K562 (cell line): ENCODE measurements around the gene WDHD1. TPM values are rescaled to one million over a fixed set of nuclear protein-coding genes. Genes with fewer than 3 reads are reported as not detected.

Source experiments
- ATAC-seq: fragments of 200-7000 bp; cut with Tn5 transposase; 3 replicates; pipeline ENCODE4 v1.9.1; 2020; ENCODE audit warnings: moderate library complexity
- BruUV-seq: library from RNA; stranded (reverse); fragments of 400-500 nt; replicated peaks from 2 replicates; lab custom pipeline; 2021; lab: Mats Ljungman, UMichigan
- CTCF ChIA-PET: fragments of 300-600 bp; formaldehyde crosslinking; extraction: SDS; loops from one replicate; lab custom pipeline; 2021; ENCODE audit warnings: low intra/inter-chr PET ratio; lab: Yijun Ruan, JAX
- POLR2A ChIA-PET: fragments of 300-600, 350-650 bp; sonication (Branson Sonifier 250); formaldehyde crosslinking; extraction: SDS; loops from one replicate; lab custom pipeline; 2021; ENCODE audit warnings: antibody characterized with exemption, inconsistent platforms; lab: Yijun Ruan, JAX
- DNase-seq, 4 experiments: peaks; one replicate each; pipeline versions ENCODE4 v3.0.0 to v3.0.0-alpha.2; 2011 to 2018; ENCODE audit warnings: low spot score in 3 of 4, mixed read lengths in 3 of 4; ENCODE audit errors: extremely low read depth in 1 of 4
- FAIRE-seq: peaks from 2 replicates; lab custom pipeline; 2011; peaks lifted over from hg19 to GRCh38; lab: Jason Lieb, UNC
- H2AFZ ChIP-seq: 2 replicates; pipeline ENCODE4 v1.6.0; 2011; ENCODE audit warnings: low read depth, low read length, control low read depth, inconsistent platforms
- H3K27ac ChIP-seq: fragments of 200-600 bp; 3 replicates; pipeline ENCODE4 v1.8.0; 2011; ENCODE audit warnings: low read depth, mild to moderate bottlenecking, control low read depth, inconsistent platforms, low read length, moderate library complexity, mixed read lengths; ENCODE audit errors: extremely low read depth
- H3K27me3 ChIP-seq, 2 experiments: fragments of 300-600 bp in 1 of 2; 2 replicates in 1 of 2; 3 replicates in 1 of 2; pipeline versions ENCODE4 v1.6.0 to v1.8.0; 2011; ENCODE audit warnings: inconsistent platforms in 2 of 2, low read length in 2 of 2, mild to moderate bottlenecking in 1 of 2, mixed read lengths in 1 of 2, moderate library complexity in 1 of 2; ENCODE audit not compliant: control insufficient read depth in 2 of 2, insufficient read depth in 2 of 2
- H3K36me3 ChIP-seq: fragments of 300-600 bp; 3 replicates; pipeline ENCODE4 v1.8.0; 2011; ENCODE audit warnings: mild to moderate bottlenecking, low read length, inconsistent platforms; ENCODE audit not compliant: control insufficient read depth, insufficient read depth
- H3K4me1 ChIP-seq, 2 experiments: fragments of 200-600 bp in 1 of 2; replicated peaks in 1 of 2; 2 replicates in 1 of 2; 3 replicates in 1 of 2; pipeline versions ENCODE4 v1.5.1 to v1.8.0; 2011; ENCODE audit warnings: inconsistent platforms in 2 of 2, low read length in 2 of 2, mild to moderate bottlenecking in 1 of 2, mixed read lengths in 1 of 2, moderate library complexity in 1 of 2; ENCODE audit not compliant: control insufficient read depth in 2 of 2, insufficient read depth in 2 of 2
- H3K4me2 ChIP-seq: 2 replicates; pipeline ENCODE4 v1.6.1; 2011; ENCODE audit warnings: low read length, control low read depth, inconsistent platforms, mixed read lengths; ENCODE audit not compliant: insufficient read depth
- H3K4me3 ChIP-seq: fragments of 200-600 bp; sonication (generic), shearing (Covaris generic); 2 replicates; pipeline ENCODE4 v1.5.1; 2016; ENCODE audit warnings: control low read depth, inconsistent platforms
- H3K79me2 ChIP-seq: fragments of 200-600 bp; 3 replicates; pipeline ENCODE4 v1.8.0; 2011; ENCODE audit warnings: low read length, inconsistent platforms; ENCODE audit not compliant: control insufficient read depth, insufficient read depth
- H3K9ac ChIP-seq, 2 experiments: 2 replicates each; pipeline versions ENCODE4 v1.6.0 to v1.6.1; 2011; ENCODE audit warnings: low read depth in 2 of 2, low read length in 2 of 2, control low read depth in 1 of 2, inconsistent platforms in 1 of 2, mild to moderate bottlenecking in 1 of 2, mixed read lengths in 1 of 2; ENCODE audit not compliant: insufficient read depth in 1 of 2
- H3K9me1 ChIP-seq: one replicate; pipeline ENCODE4 v1.6.0; 2011; ENCODE audit warnings: inconsistent platforms, mild to moderate bottlenecking, low read length, moderate library complexity; ENCODE audit not compliant: control insufficient read depth, insufficient read depth
- H3K9me3 ChIP-seq: replicated peaks from 2 replicates; pipeline ENCODE4 v1.5.1; 2011; ENCODE audit warnings: low read depth, low read length, inconsistent platforms; ENCODE audit not compliant: control insufficient read depth, insufficient read depth
- H4K20me1 ChIP-seq: replicated peaks from 2 replicates; pipeline ENCODE4 v1.6.1; 2011; ENCODE audit warnings: low read length, inconsistent platforms, mixed read lengths; ENCODE audit not compliant: control insufficient read depth, insufficient read depth
- ELF2 ChIP-seq: fragments of 250-450 bp; sonication (Bioruptor Pico); IDR thresholded peaks from 2 replicates; pipeline ENCODE4 v1.5.0; 2021; ENCODE audit warnings: mild to moderate bottlenecking
- ETS2 ChIP-seq: IDR thresholded peaks from 2 replicates; pipeline ENCODE4 v1.6.1; 2016; ENCODE audit warnings: borderline replicate concordance, missing genetic modification characterization, mild to moderate bottlenecking, moderate library complexity, missing compliant biosample characterization; ENCODE audit not compliant: poor library complexity, severe bottlenecking
- ETV1 ChIP-seq: fragments of 450-650 bp; conservative IDR thresholded peaks from 2 replicates; pipeline ENCODE4 v1.6.1; 2016; ENCODE audit warnings: missing genetic modification characterization, control low read depth, low read depth, missing compliant biosample characterization
- HDAC2 ChIP-seq: fragments of 450-650 bp; IDR thresholded peaks from 2 replicates; pipeline ENCODE4 v1.6.1; 2016; ENCODE audit warnings: mild to moderate bottlenecking
- HNRNPLL ChIP-seq: fragments of 200-400 bp; formaldehyde crosslinking; IDR thresholded peaks from 2 replicates; pipeline ENCODE4 v1.6.1; 2017; ENCODE audit warnings: low read length, low read depth, mild to moderate bottlenecking; ENCODE audit not compliant: poor library complexity, severe bottlenecking
- NR0B1 ChIP-seq: fragments of 450-650 bp; IDR thresholded peaks from one replicate; pipeline ENCODE4 v1.6.1; 2018; ENCODE audit warnings: mild to moderate bottlenecking, moderate library complexity; ENCODE audit not compliant: partially characterized antibody
- SIX5 ChIP-seq, 2 experiments: IDR thresholded peaks; 2 replicates each; pipeline ENCODE4 v1.6.1; 2011; ENCODE audit warnings: low read length in 2 of 2, borderline replicate concordance in 1 of 2, low read depth in 1 of 2, mild to moderate bottlenecking in 1 of 2, moderate library complexity in 1 of 2; ENCODE audit not compliant: insufficient read depth in 1 of 2
- SMARCA4 ChIP-seq: fragments of 450-650 bp; IDR thresholded peaks from 2 replicates; pipeline ENCODE4 v1.6.1; 2016
- TBP ChIP-seq: optimal IDR thresholded peaks from 2 replicates; pipeline ENCODE3; 2011; ENCODE audit warnings: low read depth, low read length, improper control_type of control experiment
- ZBTB8A ChIP-seq: fragments of 450-650 bp; IDR thresholded peaks from 2 replicates; pipeline ENCODE4 v1.6.1; 2018; ENCODE audit warnings: mild to moderate bottlenecking, moderate library complexity; ENCODE audit not compliant: partially characterized antibody
- ZC3H11A ChIP-seq: IDR thresholded peaks from 2 replicates; pipeline ENCODE4 v1.6.1; 2012; ENCODE audit warnings: low read depth, low read length, improper control_type of control experiment
- ZNF655 ChIP-seq: fragments of 250-450 bp; sonication (Bioruptor Pico); IDR thresholded peaks from 2 replicates; pipeline ENCODE4 v1.5.0; 2021
- WGBS: fragments of 100-300 bp; shearing (Covaris generic); methylation state at CpG from one replicate; pipeline ENCODE4 v1.1.6; 2016; ENCODE audit warnings: low coverage, mixed read lengths; ENCODE audit not compliant: insufficient coverage; ENCODE audit errors: missing lambda C conversion rate; 5-methylcytosine and 5-hydroxymethylcytosine counted together
- in situ Hi-C: fragments of 300-500 bp; cut with MboI; formaldehyde crosslinking; loops from 4 replicates; pipeline ENCODE4 v1.15.0; 2018; ENCODE audit warnings: inconsistent platforms, mixed read lengths
- intact Hi-C: fragments of 100-400 bp; cut with micrococcal nuclease; formaldehyde crosslinking; loops from 2 replicates; pipeline ENCODE4 v1.14.2; 2022
- polyA plus RNA-seq, 8 experiments: library from polyadenylated mRNA; depleted of rRNA in 4 of 8; stranded (reverse) in 5 of 8; unstranded in 3 of 8; fragments of >200 nt; fragmentation: Nextera tagmentation in 2 of 8; fragmentation: Illumina TruSeq in 1 of 8; extraction: Ambion mirVana in 2 of 8; extraction: Trizol in 1 of 8; gene quantifications; 2 replicates each; pipeline versions ENCODE4 v1.2.1 to v1.2.3, GENCODE V29; 2011 to 2014; ENCODE audit warnings: inconsistent platforms in 1 of 8, missing spikeins in 1 of 8
- total RNA-seq, 7 experiments: library from RNA; depleted of rRNA in 6 of 7; stranded (reverse); fragments of >200 nt in 6 of 7; fragmentation: Illumina TruSeq in 2 of 7; extraction: Trizol in 2 of 7; gene quantifications; 2 replicates each; pipeline versions ENCODE4 v1.2.1 to v1.2.3, GENCODE V29; 2011 to 2021; ENCODE audit warnings: low replicate concordance in 1 of 7

The WDHD1 gene
- total and polyA plus RNA-seq, 9 of the 15 experiments (the other 6 are each of a cell fraction or from before 2014, with no cell fraction given) = 11.7 to 39.1 (median 30.0) TPM

GRCh38 chr14:54979039-54979438 lies 47.9 kb downstream of the WDHD1 start:
- CTCF ChIA-PET = no interaction called here

GRCh38 chr14:54976316-54976715 lies 50.6 kb downstream of the WDHD1 start:
- BruUV-seq = no TSS peak
- no peak overlapping the region for H2AFZ ChIP-seq
- no peaks in the 10 kb centered on the region for H4K20me1 ChIP-seq
- H3K4me1 ChIP-seq = no peaks in the 10 kb centered on the region
- no peaks in the 10 kb centered on the region for H3K9me3 ChIP-seq
- no peaks in the 10 kb centered on the region for H3K79me2 ChIP-seq
- ChIA-PET CTCF (no interaction called here), POLR2A (no interaction called here)
- no peak overlapping the region for H3K9ac ChIP-seq
- H3K4me2 ChIP-seq = no peak overlapping the region
- no peaks in the 10 kb centered on the region for H3K9me1 ChIP-seq
- no peaks in the 10 kb centered on the region for H3K27me3 ChIP-seq
- DNase-seq (no peak), ATAC-seq (no peak), FAIRE-seq (no peak)
- in situ Hi-C loops (no loop called here), intact Hi-C loops (no loop called here)
- H3K36me3 ChIP-seq = peaks cover 52% of the 10 kb centered on the region
- WGBS = 93% methylated on average over 4 of the region's 4 CpGs
- H3K4me3 ChIP-seq = no peak overlapping the region
- H3K27ac ChIP-seq = no peak overlapping the region
- no peak for TF ChIP-seq NR0B1
- no peak for TF ChIP-seq ZNF655 (CRISPR knock-in tag)
- no peak for TF ChIP-seq ETS2 (tag)
- TF ChIP-seq ZBTB8A = no peak
- TF ChIP-seq HNRNPLL = no peak

More at GRCh38 chr14:54979039-54979438, 47.9 kb downstream of the WDHD1 start:
- TF ChIP-seq ELF2 = no peak
- no peak for TF ChIP-seq SIX5 (IDR thresholded peaks at IDR 0.05; ENCODE audit: borderline replicate concordance in 1 of 2, insufficient read depth in 1 of 2, low read depth in 1 of 2, low read length in 2 of 2)
- no peak for TF ChIP-seq SMARCA4
- TF ChIP-seq ZC3H11A = no peak
- no peak for TF ChIP-seq ETV1 (tag)
- TF ChIP-seq HDAC2 = no peak
- TF ChIP-seq TBP = no peak
- H3K79me2 ChIP-seq = no peaks in the 10 kb centered on the region
- DNase-seq = no peak
- H3K9me1 ChIP-seq = no peaks in the 10 kb centered on the region
- no peak for FAIRE-seq
- H3K9ac ChIP-seq = no peak overlapping the region
- H3K27ac ChIP-seq = no peak overlapping the region
- H3K27me3 ChIP-seq = no peaks in the 10 kb centered on the region
- BruUV-seq = no TSS peak
- POLR2A ChIA-PET = no interaction called here
- H3K4me2 ChIP-seq = no peak overlapping the region
- intact Hi-C loops (no loop called here), in situ Hi-C loops (no loop called here)
- H3K36me3 ChIP-seq = peaks cover 57% of the 10 kb centered on the region
- no peaks in the 10 kb centered on the region for H3K9me3 ChIP-seq
- H3K4me1 ChIP-seq = no peaks in the 10 kb centered on the region
- no peak overlapping the region for H2AFZ ChIP-seq
- no peak for ATAC-seq
- no peak overlapping the region for H3K4me3 ChIP-seq
- 81% methylated on average over 3 of the region's 3 CpGs for WGBS
- H4K20me1 ChIP-seq = no peaks in the 10 kb centered on the region
